ENCODE measurements around the gene ISY1. TPM values are rescaled to one million over a fixed set of nuclear protein-coding genes. Genes with fewer than 3 reads are reported as not detected.

Gene ISY1
- total RNA-seq, 2 donors from 2014 or later: 9.3 to 12.5 TPM

DNA sequence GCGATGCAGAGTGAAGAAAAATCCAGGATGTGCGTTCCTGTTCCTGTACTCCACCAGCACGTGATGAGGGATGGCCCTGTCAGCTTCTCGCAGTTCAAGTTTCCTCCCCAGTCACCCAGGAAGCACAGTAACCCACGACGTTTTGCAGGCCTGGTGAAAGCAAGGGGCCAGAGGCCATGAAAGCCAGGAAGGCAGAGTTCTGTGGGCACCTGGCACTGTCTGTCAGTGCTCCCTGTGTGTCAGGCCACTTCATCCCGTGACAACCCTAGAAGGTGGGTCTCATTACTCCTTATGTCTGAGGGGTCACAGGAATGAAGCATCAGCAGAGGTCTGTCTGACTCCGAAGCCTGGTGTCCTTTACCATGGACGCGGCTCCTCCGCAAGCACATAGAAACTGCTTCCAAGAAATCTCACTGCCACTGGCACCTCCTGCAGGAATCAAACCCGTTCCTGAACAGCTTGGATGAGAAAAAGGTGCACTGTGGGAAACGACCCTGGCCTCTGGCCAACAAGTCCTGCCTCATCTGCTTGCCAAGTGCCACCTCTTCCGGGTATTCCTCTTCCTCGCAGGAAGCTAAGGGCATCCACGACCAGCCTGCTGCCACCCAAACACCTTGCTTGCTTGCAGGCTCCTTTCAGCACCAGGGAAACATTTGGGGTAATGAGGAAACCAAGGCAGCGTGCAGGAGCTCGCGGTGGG is 53.8 kb downstream of the ISY1 start:
- Histone ChIP-seq H3K36me3 (replicated peaks in 1 of 2; ENCODE audit: insufficient read depth in 1 of 2, low read depth in 2 of 2) (peaks cover 0 to 3% of the 10 kb centered on the region in 2 donors), H3K4me1 (peaks cover 14% of the 10 kb centered on the region), H3K27me3 (no peaks in the 10 kb centered on the region), H3K4me3 (no peak overlapping the region), H3K27ac (no peak overlapping the region), H3K9me3 (no peaks in the 10 kb centered on the region)
- ATAC-seq (peak; percentile 35), DNase-seq (peak; percentile 43 to 58 (median 56))
- TF ChIP-seq, protein P1, sequence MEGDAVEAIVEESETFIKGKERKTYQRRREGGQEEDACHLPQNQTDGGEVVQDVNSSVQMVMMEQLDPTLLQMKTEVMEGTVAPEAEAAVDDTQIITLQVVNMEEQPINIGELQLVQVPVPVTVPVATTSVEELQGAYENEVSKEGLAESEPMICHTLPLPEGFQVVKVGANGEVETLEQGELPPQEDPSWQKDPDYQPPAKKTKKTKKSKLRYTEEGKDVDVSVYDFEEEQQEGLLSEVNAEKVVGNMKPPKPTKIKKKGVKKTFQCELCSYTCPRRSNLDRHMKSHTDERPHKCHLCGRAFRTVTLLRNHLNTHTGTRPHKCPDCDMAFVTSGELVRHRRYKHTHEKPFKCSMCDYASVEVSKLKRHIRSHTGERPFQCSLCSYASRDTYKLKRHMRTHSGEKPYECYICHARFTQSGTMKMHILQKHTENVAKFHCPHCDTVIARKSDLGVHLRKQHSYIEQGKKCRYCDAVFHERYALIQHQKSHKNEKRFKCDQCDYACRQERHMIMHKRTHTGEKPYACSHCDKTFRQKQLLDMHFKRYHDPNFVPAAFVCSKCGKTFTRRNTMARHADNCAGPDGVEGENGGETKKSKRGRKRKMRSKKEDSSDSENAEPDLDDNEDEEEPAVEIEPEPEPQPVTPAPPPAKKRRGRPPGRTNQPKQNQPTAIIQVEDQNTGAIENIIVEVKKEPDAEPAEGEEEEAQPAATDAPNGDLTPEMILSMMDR (IDR thresholded peaks at IDR 0.05): no peak
- TF ChIP-seq POLR2A (IDR thresholded peaks at IDR 0.05): no peak
- intact Hi-C loops (cut with DNase I): no loop called here
- 46 to 74% methylated on average over 11 to 19 of the region's 19 CpGs for WGBS, 2 donors

DNA sequence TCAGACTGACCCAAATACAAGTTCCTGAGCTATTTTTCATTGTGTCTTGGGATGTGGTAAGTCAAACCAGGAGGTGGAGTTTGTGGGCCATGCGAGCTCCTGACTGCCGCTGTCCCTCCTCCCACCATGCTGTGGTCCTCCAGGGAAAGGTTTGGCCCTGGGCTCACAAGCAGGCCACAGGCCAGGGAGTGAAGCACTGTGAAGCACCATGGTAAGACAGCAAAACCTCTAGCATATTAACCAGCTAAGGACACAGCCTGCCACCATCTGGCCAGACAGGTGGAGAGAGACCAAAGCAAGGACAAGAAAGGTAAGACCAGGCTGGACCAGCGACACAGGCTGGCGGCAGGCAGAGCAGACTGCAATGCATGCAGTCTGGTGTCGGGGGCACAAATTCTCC is 54.5 kb downstream of the ISY1 start:
- no peak for DNase-seq
- peaks cover 0 to 3% of the 10 kb centered on the region in 2 donors for H3K36me3 ChIP-seq (replicated peaks in 1 of 2; ENCODE audit: insufficient read depth in 1 of 2, low read depth in 2 of 2)
- 79 to 91% methylated on average over 3 to 5 of the region's 5 CpGs for WGBS, 2 donors
- H3K4me3 ChIP-seq: no peak overlapping the region
- intact Hi-C loops (cut with DNase I): no loop called here
- no peak for TF ChIP-seq POLR2A (IDR thresholded peaks at IDR 0.05)
- TF ChIP-seq, protein P1 (IDR thresholded peaks at IDR 0.05): no peak
- no peak for ATAC-seq
- no peaks in the 10 kb centered on the region for H3K9me3 ChIP-seq
- H3K27me3 ChIP-seq: no peaks in the 10 kb centered on the region
- no peak overlapping the region for H3K27ac ChIP-seq
- H3K4me1 ChIP-seq: peaks cover 14% of the 10 kb centered on the region

DNA sequence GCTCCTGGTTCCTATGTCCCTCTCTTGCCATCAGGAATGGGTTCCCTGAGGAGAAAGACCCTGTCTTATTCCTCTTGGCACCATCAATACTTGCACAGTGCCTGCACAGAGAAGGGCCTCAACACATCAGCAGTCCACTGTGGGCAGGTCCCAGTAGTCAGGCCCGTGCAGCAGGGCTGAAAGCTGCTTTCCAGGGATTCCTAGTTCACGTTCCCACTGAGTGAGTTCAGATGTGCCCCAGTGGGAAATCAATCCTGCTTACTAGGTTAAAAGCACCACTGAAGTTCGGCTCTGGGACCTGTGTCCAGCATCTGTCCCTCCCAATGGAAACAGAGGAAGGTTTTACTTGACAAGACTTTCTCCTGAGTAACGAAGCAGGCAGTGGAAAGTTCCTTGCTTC is 55.0 kb downstream of the ISY1 start:
- no peaks in the 10 kb centered on the region for H3K27me3 ChIP-seq
- peaks cover 14% of the 10 kb centered on the region for H3K4me1 ChIP-seq
- TF ChIP-seq, protein P1 (IDR thresholded peaks at IDR 0.05): no peak
- TF ChIP-seq POLR2A (IDR thresholded peaks at IDR 0.05): no peak
- intact Hi-C loops (cut with DNase I): no loop called here
- no peak overlapping the region for H3K4me3 ChIP-seq
- H3K27ac ChIP-seq: no peak overlapping the region
- H3K36me3 ChIP-seq (replicated peaks in 1 of 2; ENCODE audit: insufficient read depth in 1 of 2, low read depth in 2 of 2): peaks cover 0 to 3% of the 10 kb centered on the region in 2 donors
- ATAC-seq: no peak
- DNase-seq: no peak
- 81 to 85% methylated on average over 4 of the region's 4 CpGs for WGBS, 2 donors
- H3K9me3 ChIP-seq: no peaks in the 10 kb centered on the region

DNA sequence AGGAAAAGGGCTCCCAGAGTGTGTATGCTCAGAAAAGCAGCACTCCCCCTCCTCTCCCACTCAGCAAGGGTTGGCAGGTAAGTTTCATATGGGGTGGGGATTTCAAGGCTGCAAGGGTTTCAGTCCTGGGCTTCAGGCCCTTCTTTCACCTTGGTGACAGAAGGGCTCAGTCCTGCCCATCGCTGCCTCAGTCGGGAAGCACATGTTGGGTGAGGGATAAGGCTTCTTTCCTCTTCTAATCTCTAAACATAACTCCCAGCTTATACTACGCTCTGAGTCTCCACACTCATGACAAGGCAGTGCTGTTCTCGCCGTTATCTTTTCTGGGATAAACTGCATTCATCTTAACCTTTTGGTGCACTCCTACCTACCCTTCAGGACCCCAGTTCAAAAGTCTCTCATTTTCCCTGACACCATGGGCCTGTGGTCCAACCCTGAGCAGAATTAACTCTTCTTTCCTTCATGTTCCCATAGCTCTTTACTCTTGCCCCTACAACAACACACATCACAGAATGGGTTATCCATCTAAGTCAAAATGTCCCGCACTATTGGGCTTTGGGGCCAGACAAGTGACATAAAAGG is 56.3 kb downstream of the ISY1 start:
- ATAC-seq: no peak
- Histone ChIP-seq H3K36me3 (replicated peaks in 1 of 2; ENCODE audit: insufficient read depth in 1 of 2, low read depth in 2 of 2) (peaks cover 0 to 3% of the 10 kb centered on the region in 2 donors), H3K9me3 (no peaks in the 10 kb centered on the region), H3K4me3 (no peak overlapping the region), H3K27me3 (no peaks in the 10 kb centered on the region), H3K27ac (no peak overlapping the region), H3K4me1 (peaks cover 14% of the 10 kb centered on the region)
- intact Hi-C loops (cut with DNase I): no loop called here
- WGBS, 2 donors: 75 to 90% methylated on average over 6 of the region's 6 CpGs
- TF ChIP-seq POLR2A (IDR thresholded peaks at IDR 0.05): no peak
- TF ChIP-seq, protein P1 (IDR thresholded peaks at IDR 0.05): no peak
- DNase-seq: no peak
